GDM1 (cell line): ENCODE results near the gene ZNF71.
"Not testable (repeated sequence)": the region's sequence is repeated elsewhere in the genome, so short reads cannot be mapped to it uniquely, and the experiment has no call there.

Experiments used
- DNase-seq: peaks from one replicate; lab custom pipeline; 2025; lab: John Stamatoyannopoulos, UW

The ZNF71 gene

DNA sequence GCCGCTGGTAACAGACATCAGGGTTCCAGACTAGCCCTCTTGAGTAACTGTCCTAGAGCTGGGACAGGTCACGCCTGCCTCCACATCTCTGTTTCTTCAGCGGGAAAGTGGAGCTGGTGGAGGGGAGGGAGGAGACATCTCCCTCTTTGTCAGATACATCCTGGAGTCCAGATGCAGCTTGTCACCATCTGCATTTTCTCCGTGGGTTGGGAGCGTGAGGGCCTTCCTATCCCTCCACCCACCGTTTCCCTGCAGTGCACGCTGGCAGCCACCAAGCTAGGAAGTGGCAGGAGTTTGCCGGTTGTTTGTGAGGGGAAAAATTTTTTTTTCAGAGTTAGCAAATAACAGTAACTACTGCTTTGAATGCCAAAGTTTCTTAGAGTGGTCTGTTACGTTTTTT is 27.9 kb downstream of the ZNF71 start:
- no peak for DNase-seq

DNA sequence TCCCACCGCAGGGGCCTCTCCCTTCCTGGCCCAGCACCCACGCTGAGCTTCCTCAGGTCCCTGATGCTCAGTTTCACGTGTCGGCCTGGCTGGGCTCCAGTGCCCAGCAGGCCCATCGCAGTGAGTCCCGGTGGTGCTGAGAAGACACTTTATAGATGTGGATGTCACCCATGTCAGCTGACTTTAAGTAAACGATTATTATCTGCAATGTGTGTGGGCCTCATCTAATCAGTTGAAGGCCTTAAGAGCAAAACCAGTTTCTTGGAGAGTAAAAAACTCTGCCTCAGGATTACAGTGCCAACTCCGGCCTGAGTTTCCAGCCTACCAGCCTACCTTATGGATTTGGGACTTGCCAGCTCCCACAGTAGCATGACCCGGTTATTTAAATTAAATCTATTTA is 30.6 kb downstream of the ZNF71 start:
- DNase-seq, result no peak

DNA sequence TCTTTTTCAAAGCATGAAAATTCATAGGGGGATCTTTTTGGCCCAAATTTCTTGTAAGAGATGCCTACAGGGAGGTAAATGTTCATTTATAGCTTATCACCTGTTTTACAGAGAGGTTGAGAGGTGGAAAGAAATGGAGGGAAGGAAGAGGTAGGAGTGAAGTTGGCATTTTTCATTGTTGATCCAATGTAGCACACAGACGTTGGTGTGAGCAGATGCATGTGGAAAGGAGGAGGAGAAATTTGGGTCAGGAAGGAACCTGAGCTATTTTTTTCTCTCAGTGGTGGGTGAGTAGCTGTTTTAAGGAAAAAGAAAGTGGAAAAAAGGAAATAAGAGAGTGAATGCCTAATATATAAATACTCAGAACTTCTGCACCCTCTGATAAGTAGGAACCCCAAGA is 37.9 kb downstream of the ZNF71 start:
- DNase-seq, result no peak

DNA sequence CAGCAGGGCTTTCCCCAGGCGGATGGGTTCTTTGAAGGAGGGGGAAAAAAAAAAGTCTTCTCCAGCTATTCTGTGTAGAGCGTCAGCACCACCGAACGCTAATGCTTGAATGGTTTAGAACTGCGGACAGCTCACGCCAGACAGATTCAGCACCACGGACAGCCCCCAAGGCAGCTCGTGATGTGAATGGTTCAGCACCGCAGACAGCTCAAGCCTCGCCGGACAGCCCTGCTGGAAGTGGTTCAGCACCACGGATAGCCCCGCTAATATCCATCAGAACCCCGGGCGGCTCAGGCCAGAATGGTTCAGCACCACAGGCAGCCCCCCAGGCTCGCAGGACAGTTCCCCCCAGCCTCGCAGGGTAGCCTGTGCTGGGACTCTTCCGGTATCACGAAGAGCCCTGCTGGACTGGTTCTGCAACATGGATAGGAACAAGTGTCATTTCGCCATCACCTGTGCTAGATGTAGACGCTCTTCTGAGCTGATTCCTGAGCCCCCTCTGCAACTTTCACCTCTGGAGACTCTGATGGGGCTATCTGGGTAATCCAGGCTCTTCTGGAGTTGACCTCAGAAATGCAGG is 43.0 kb downstream of the ZNF71 start:
- DNase-seq, result peak; percentile 72

DNA sequence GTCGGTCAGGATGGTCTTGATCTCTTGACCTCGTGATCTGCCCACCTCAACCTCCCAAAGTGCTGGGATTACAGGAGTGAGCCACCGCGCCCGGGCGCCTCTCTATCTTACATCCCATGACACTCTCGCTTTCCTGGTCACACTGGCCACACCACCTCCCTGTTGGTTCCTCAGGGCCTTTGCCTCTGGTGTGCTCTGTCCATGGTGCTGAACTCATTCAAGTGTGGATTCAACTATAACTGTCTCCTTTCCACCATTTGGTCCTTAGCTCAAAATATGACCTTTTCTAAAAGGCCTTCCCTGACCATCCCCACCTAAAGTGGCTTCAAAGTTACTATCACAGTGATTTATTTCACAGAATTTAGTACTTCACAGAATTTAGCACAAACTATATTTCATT is 44.1 kb downstream of the ZNF71 start:
- no peak for DNase-seq

DNA sequence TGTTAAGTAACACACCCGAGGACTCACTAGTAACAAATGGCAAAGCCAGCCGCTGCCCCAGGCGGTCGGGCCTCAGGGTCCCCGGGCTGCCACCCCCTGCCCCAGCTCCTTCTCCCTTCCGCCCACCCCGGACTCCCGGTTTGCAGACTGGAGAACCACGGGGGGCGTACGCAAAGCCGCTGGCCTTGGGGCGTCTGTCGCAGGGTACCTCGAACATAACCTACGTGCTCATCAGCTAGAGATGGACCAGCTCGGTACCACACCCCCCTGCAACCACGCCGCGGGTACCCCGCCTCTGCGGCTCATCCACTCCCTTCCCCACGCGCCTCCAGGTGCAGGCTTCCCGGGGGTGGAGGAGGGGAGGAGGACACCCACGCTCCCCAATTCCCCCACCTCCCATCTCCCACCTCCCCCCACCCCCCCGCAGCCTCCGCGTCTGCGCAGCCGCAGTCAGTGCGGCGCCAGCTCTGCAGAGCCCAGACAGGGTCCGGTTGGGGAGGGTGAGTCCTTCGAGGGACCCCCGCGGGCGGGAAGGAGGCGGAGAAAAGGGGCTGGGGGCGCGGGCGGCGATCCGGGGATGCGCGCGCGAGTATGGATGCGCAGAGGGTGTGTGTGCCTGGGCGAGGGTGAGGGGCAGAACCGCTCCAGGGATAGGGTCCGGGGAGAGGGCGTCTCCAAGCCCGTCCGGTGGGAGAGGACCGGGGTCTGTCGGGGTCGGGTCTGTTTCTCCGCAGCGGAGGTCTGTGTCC is 47.8 kb downstream of the ZNF71 start, which contains the start of gene SMIM17:
Gene SMIM17 (plus strand): TSS at position 449 of the 749 bp plus-strand sequence. CDS start 2,509 bp downstream, outside the sequence.
- DNase-seq, result no peak

DNA sequence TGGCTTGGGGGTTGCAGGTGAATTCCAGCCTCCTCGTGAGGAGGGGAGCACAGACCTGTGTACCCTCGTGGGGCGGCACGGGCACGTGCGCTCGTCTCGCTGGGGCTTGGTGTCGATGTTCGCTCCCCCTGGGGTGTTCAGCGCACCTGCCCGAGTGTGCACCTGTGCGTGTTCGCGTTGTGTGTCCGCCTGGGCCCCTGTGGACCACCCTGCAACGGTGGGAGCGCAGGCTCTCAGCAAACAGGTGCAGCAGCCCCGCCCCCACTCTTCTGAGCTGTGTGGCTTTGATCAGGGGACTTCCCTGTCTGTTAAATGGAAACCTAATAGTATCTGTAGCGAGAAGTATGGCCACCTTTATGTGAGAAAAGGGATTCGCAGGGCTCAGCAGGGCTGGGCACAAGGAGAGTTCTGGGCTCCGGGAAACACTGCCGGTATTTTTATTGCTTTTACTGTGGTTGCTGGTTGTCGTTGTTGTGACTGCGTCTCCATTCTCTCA is 48.4 kb downstream of the ZNF71 start:
- no peak for DNase-seq

DNA sequence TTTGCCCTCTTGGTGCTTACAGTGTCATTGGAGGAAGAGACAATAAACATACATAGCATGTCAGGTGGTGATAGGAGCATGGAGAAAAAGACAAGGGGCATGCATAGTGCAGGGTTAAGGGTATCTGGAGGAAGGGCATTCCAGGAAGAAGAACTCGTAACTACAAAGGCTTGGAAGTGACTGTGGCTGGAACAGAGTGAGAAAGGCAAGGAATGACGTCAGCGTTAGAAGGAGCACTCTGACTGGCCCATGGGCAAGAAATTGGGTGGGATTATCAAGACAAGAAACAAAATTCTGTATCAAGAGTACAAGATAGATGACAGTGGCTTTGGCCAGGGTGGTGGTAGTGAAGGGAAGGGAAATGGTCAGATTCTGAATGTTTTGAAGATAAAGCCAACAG is 59.0 kb downstream of the ZNF71 start:
- no peak for DNase-seq

DNA sequence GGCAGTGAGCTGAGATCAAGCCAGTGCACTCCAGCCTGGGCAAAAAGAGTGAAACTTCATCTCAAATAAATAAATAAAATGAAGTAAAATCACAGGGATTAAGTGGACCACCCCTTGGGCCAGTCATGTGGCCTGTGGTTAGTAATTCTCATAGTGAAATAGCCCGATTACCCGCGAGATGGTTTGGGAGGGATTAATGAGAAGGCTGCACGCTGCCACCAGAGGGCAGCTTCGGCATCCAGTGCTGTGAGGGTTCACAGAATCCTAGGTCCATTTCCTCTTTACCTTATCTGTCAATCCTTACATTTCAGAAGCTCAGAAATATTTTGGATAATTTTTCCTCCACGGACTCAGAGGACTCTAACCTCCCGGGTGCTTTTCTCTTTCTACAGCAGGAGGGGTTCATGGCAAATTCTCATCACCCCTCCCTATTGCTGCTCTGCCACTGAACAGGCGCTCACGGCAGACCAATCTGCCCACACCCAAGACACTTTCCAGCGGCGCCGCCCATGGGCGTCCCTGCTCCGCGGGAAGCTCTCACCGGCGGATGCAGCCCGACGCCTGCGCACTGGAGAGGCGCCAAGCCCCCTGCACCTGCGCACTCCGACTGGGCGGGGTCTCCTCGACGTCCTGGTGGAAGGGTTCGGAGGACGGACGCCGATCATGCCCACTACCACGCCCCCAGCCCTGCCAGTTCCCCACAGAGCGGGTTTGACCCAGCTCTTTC is 65.4 kb downstream of the ZNF71 start:
- DNase-seq, result no peak

DNA sequence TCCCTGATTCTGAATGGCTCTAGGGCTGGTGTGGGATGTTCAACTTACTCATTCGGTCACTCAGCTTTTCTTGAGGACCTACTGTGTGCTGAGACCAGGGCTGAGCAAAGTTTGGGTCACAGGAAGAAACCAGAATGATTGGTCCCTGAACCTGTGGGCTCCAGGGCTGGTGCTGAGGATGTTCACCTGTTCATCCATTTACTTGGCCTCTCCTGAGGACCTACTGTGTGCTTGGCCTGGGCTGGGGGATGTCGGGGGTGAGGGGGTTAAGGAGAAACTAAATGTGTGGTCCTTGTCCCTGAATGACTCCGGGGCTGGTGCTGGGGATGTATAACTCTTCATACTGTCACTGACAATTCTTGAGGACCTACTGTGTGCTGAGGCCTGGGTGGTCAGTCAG is 66.1 kb downstream of the ZNF71 start:
- no peak for DNase-seq

DNA sequence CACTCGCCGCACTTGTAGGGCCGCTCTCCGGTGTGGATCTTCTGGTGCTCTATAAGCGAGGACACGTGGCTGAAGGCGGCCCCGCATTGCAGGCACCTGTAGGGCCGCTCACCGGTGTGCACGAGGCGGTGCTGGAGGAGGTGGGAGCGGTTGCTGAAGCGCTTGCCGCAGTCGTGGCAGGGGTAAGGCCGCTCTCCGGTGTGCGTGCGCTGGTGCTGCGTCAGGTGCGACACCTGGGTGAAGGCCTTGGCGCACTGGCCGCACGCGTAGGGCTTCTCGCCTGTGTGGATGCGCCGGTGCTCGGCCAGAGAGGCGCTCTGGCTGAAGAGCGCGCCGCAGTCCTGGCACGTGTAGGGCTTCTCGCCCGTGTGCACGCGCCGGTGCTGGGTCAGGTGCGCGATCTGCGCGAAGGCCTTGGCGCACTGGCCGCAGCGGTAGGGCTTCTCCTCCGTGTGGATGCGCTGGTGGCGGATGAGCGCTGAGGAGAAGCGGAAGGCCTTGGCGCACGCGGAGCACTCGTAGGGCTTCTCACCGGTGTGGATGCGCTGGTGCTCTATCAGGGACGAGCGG is 68.9 kb downstream of the ZNF71 start:
- DNase-seq, result no peak

DNA sequence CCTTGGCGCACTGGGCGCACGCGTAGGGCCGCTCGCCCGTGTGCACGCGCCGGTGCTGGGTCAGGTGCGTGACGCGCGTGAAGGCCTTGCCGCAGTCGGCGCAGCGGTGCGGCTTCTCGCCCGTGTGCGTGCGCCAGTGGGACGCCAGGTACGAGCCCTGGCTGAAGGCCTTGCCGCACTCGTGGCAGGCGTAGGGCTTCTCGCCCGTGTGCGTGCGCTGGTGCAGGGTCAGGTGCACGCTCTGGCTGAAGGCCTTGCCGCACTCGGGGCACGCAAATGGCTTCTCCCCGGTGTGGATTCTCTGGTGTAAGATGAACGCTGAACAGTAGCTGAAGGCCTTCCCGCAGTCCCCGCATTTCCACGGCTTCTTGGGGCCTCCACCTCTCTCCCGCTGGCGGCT is 69.4 kb downstream of the ZNF71 start:
- no peak for DNase-seq

DNA sequence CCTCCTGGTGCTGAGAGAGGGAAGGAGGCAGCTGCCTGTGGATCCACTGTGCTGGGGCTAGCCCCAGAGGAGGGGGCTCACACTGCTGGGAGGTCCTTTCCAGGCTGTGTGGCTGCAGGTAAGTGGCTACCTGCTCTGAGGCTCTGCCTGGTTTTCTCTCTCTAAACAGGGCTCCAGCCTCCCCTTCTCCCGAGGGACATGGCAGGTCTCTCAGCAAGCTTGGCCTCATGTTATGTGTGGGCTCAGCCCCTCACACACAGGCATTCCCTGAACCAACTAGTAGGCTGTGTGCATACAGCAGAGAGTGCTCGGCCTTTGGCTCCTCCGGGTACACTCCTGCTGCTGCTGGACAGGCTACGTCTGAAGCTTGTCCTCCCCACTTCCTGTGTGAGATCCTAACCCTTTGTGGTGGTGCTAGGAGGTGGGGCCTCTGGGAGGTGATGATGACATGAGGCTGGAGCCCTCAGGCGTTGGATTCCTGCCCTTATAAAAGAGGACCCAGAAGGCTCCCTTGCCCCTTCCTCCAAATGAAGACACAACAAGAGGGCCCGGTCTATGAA is 72.3 kb downstream of the ZNF71 start:
- DNase-seq, result no peak

DNA sequence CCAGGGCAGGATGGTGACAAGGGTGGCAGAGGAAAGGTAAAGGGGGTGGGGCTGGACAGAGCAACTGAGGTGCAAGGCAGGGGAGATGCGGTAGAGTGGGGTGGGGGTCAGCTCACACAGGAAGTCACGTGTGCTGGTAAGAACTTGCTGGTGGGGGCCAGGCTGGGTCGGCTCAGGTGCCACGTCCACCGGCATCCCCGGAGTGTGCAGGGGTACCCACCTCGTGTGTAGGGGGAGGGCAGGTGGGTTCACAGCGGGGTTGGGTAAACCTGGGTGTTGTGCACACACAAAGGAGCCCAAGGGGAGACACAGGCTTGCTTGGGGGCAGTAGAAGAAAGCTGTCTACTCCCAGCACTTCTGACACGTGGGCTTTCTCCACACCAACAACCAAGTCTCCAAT is 73.6 kb downstream of the ZNF71 start:
- DNase-seq, result no peak

DNA sequence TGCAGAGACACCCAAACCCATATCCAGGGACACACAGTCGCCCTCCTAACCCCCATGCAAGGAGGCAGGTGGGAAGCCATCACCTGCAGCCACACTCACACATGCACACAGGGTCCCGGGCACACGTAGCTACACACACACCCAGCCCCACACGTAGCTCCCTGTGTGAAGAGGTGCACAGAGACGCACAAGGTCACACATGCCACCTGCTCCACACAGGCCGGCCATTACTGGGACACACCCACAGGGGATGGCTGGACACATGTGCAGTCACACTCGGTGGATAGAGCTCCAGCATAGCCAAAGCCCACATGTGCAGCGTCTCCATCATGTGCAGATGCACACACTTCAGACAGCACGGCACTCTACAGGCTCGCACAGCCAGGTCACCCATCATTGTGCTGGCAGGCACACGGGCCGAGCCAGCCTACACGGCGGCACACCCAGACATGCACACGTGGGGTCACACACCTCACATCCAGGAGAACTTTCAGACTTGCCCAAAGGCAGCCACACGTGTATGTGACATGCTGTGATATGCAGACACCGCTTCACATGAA is 75.4 kb downstream of the ZNF71 start:
- no peak for DNase-seq

DNA sequence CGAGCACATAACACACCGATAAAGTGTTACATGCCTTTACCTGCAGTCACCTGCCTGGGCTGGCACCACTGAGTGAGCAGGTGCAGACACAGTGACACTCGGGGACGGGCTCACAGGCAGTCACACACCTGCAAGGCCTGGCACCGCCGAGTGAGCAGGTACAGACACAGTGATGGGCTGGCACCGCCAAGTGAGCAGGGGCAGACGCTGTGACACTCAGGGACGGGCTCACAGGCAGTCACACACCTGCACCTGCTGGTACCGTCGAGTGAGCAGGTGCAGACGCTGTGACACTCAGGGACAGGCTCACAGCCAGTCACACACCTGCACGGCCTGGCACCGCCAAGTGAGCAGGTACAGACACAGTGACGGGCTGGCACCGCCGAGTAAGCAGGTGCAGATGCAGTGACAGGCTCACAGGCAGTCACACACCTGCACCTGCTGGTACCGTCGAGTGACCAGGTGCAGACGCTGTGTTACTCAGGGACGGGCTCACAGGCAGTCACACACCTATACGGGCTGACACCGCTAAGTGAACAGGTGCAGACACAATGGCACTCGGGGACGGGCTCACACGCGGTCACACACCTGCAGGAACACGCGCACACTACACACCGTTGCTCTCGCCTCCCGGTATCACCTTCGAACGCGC is 76.0 kb downstream of the ZNF71 start:
- no peak for DNase-seq

DNA sequence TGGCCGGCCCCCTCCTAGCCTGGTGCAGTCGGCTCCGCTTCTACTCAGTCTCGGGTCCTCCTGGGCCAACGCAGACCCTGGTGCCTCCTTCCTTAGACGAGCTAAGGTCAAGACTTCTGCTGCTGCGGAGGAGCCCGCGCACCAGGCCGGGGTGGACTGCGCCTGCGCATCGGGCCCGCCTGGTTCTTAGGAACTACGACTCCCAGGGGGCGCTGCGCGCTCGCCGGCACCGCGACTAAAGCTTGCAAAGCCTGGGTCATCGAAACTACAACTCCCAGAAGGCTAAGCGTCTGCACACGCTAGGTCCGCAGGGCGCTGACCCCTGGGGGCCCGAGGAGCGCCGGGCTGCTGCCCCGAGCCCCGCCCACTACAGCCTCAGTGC is 76.5 kb downstream of the ZNF71 start, which contains the start of gene ZNF835:
Gene ZNF835 (minus strand): TSS at position 145 of the 382 bp plus-strand sequence. CDS start 6,559 bp downstream, outside the sequence.
- no peak for DNase-seq

DNA sequence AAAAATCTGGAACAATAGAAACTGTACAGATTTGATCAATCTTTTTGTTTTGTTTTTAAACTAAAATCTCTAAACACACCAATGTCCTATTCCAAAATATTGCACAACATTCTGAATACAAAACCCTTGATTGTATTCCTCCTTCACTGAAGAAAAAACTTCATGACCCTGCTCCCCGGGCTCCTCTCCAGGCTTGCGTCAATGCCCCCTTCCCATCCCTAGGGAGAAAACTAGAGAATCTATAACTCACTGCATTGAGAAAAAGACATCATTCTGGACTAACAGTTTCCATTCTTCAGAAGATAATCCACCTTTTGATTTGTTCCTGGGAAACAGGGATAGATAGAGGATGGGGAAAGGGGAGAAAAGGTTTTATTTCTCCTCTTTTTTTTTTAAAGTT is 77.5 kb downstream of the ZNF71 start:
- not testable (repeated sequence) for DNase-seq
